ENCODE results near the gene MYLK3. TPM values are rescaled to one million over a fixed set of nuclear protein-coding genes. Genes with fewer than 3 reads are reported as not detected.

The MYLK3 gene
- total RNA-seq, 1 donor from 2014 or later: 0.32 TPM

DNA sequence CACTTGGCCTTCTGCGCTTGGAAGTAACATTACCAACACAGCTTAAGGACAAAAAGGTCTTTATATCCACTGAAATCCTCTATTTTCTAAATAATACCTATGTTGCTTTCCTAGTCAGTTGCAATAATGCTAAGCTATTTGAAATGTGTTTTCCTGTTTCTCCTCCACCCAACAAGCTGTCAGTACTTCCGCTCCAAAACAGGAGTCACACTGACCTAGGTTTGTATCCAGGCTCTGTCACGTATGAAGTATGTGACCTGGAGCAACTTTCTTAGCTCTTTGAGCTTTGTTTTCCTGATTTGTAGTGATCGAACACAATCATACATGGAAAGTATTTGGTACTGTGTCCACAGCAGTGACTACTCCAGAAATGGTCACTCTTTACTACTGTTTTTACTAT is 24.3 kb upstream of the MYLK3 start:
- peaks cover 2% of the 10 kb centered on the region for H3K36me3 Mint-ChIP-seq (ENCODE audit: low read depth)
- no peak overlapping the region for H3K27ac Mint-ChIP-seq (ENCODE audit: unreplicated experiment)
- DNase-seq (ENCODE audit: low spot score): no peak
- H3K9me3 Mint-ChIP-seq (ENCODE audit: low read depth): no peaks in the 10 kb centered on the region
- TF ChIP-seq, protein P1, sequence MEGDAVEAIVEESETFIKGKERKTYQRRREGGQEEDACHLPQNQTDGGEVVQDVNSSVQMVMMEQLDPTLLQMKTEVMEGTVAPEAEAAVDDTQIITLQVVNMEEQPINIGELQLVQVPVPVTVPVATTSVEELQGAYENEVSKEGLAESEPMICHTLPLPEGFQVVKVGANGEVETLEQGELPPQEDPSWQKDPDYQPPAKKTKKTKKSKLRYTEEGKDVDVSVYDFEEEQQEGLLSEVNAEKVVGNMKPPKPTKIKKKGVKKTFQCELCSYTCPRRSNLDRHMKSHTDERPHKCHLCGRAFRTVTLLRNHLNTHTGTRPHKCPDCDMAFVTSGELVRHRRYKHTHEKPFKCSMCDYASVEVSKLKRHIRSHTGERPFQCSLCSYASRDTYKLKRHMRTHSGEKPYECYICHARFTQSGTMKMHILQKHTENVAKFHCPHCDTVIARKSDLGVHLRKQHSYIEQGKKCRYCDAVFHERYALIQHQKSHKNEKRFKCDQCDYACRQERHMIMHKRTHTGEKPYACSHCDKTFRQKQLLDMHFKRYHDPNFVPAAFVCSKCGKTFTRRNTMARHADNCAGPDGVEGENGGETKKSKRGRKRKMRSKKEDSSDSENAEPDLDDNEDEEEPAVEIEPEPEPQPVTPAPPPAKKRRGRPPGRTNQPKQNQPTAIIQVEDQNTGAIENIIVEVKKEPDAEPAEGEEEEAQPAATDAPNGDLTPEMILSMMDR (IDR thresholded peaks at IDR 0.05): no peak
- peaks cover 9% of the 10 kb centered on the region for H3K4me1 Mint-ChIP-seq (ENCODE audit: low read depth)
- H3K4me3 Mint-ChIP-seq (ENCODE audit: unreplicated experiment): no peak overlapping the region
- H3K27me3 Mint-ChIP-seq (ENCODE audit: low read depth): peaks cover 4% of the 10 kb centered on the region

DNA sequence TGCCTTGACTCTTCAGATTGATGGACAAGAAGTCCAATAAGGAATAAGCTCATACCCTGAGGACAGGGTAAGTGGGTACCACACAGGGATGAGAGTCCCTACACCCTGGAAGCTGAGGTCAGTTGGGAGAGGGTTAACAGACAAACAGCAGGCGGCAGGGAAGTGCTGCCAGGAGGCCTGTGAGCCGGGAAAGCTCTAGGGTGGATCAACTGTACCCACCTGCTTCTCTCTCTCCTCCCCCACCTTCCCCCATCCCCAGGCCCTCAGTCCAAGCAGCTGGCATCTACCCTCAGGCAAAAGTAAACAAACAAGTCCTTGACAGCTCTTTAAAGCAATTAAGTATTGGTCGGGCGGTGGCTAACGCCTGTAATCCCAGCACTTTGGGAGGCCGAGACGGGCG is 20.7 kb upstream of the MYLK3 start:
- H3K9me3 Mint-ChIP-seq (ENCODE audit: low read depth): no peaks in the 10 kb centered on the region
- TF ChIP-seq, protein P1 (IDR thresholded peaks at IDR 0.05): no peak
- peaks cover 5% of the 10 kb centered on the region for H3K27me3 Mint-ChIP-seq (ENCODE audit: low read depth)
- no peak overlapping the region for H3K4me3 Mint-ChIP-seq (ENCODE audit: unreplicated experiment)
- DNase-seq (ENCODE audit: low spot score): no peak
- H3K4me1 Mint-ChIP-seq (ENCODE audit: low read depth): no peaks in the 10 kb centered on the region
- H3K36me3 Mint-ChIP-seq (ENCODE audit: low read depth): peaks cover 2% of the 10 kb centered on the region
- no peak overlapping the region for H3K27ac Mint-ChIP-seq (ENCODE audit: unreplicated experiment)

DNA sequence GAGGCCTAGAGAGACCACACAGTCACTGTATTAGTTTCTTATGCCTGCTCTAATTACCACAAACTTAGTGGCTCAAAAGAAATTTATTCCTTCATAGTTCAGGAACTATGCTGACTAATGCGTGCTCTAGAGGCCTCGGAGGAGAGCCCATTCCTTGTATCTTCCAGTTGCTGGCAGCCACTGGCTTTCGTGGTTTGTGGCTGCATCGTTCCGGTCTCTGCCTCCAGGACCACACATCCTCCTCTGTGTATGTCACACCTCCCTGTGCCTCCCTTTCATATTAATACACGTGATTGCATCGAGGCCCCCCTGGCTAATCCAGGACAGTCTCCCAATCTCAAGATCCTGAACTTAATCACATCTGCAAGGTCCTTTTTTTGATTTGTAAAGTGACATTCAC is 16.9 kb upstream of the MYLK3 start:
- DNase-seq (ENCODE audit: low spot score): no peak
- H3K36me3 Mint-ChIP-seq (ENCODE audit: low read depth): no peaks in the 10 kb centered on the region
- H3K4me1 Mint-ChIP-seq (ENCODE audit: low read depth): no peaks in the 10 kb centered on the region
- H3K4me3 Mint-ChIP-seq (ENCODE audit: unreplicated experiment): no peak overlapping the region
- peaks cover 12% of the 10 kb centered on the region for H3K27me3 Mint-ChIP-seq (ENCODE audit: low read depth)
- no peak overlapping the region for H3K27ac Mint-ChIP-seq (ENCODE audit: unreplicated experiment)
- TF ChIP-seq, protein P1 (IDR thresholded peaks at IDR 0.05): no peak
- no peaks in the 10 kb centered on the region for H3K9me3 Mint-ChIP-seq (ENCODE audit: low read depth)

DNA sequence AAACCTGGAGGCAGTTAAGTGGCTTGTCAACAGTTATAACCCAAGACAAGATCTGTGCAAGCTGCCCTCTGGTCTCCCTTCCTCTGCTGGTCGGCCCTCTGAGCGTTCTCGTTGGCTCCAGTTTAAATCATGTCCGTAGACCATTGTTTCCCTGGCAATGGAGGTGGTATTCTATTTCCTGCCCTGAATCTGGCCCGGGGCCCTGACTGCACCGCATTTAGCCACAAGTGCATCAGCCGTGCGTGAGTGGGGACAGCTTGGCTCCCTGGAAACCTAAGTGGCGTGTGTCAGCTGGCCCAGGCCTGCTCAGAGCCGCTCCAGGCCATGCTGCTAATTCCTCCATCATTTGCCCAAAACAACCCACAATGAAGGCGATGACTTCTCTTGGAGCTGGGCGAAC is 15.0 kb upstream of the MYLK3 start:
- H3K4me1 Mint-ChIP-seq (ENCODE audit: low read depth): no peaks in the 10 kb centered on the region
- no peaks in the 10 kb centered on the region for H3K36me3 Mint-ChIP-seq (ENCODE audit: low read depth)
- no peak overlapping the region for H3K4me3 Mint-ChIP-seq (ENCODE audit: unreplicated experiment)
- peaks cover 19% of the 10 kb centered on the region for H3K27me3 Mint-ChIP-seq (ENCODE audit: low read depth)
- DNase-seq (ENCODE audit: low spot score): no peak
- H3K9me3 Mint-ChIP-seq (ENCODE audit: low read depth): no peaks in the 10 kb centered on the region
- H3K27ac Mint-ChIP-seq (ENCODE audit: unreplicated experiment): no peak overlapping the region
- TF ChIP-seq, protein P1 (IDR thresholded peaks at IDR 0.05): no peak

DNA sequence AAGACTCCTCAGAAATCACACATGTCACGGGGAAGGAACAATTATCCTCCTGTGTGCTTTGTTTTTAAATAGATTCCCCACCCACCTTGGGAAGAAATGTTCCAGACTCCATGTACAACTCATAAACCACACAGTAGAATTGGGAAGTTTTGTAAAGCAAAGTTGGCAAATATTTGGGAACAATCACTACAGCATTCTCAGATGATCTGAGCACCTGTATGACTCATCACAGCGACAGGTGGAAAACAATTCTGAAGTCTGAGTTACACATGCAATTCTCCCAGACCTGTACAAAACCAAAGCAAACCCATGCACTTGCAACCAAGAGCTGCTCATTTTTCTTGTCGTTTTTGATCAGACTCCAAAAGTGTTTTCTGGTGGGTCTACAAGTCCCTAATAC is 14.4 kb upstream of the MYLK3 start:
- TF ChIP-seq, protein P1 (IDR thresholded peaks at IDR 0.05): no peak
- H3K4me1 Mint-ChIP-seq (ENCODE audit: low read depth): no peaks in the 10 kb centered on the region
- no peak overlapping the region for H3K4me3 Mint-ChIP-seq (ENCODE audit: unreplicated experiment)
- H3K27ac Mint-ChIP-seq (ENCODE audit: unreplicated experiment): no peak overlapping the region
- no peaks in the 10 kb centered on the region for H3K9me3 Mint-ChIP-seq (ENCODE audit: low read depth)
- peaks cover 24% of the 10 kb centered on the region for H3K27me3 Mint-ChIP-seq (ENCODE audit: low read depth)
- H3K36me3 Mint-ChIP-seq (ENCODE audit: low read depth): no peaks in the 10 kb centered on the region
- no peak for DNase-seq (ENCODE audit: low spot score)
